DND-41 (cell line): Measurements from ENCODE around the gene PFAS.

ENCODE experiments used
- ATAC-seq: fragments of 200-7000 bp; cut with Tn5 transposase; 3 replicates; pipeline ENCODE4 v1.9.1; 2021; ENCODE audit warnings: low read depth; ENCODE audit not compliant: insufficient read depth
- DNase-seq: peaks from one replicate; pipeline ENCODE4 v3.0.0-alpha.2; 2020
- H2AFZ ChIP-seq: 2 replicates; pipeline ENCODE4 v1.6.0; 2012; ENCODE audit warnings: low read depth, low read length
- H3K27ac ChIP-seq: 2 replicates; pipeline ENCODE4 v1.5.1; 2012; ENCODE audit warnings: low read length, inconsistent platforms
- H3K27me3 ChIP-seq: fragments of 200-600 bp; sonication (generic); 2 replicates; pipeline ENCODE4 v1.6.0; 2012; ENCODE audit warnings: low read length, mild to moderate bottlenecking, inconsistent platforms; ENCODE audit not compliant: insufficient read depth, poor library complexity
- H3K36me3 ChIP-seq: 2 replicates; pipeline ENCODE4 v1.5.1; 2012; ENCODE audit warnings: low read length, inconsistent platforms; ENCODE audit not compliant: insufficient read depth
- H3K4me1 ChIP-seq: 2 replicates; pipeline ENCODE4 v1.5.1; 2012; ENCODE audit warnings: mild to moderate bottlenecking, low read length; ENCODE audit not compliant: insufficient read depth
- H3K4me2 ChIP-seq: 2 replicates; pipeline ENCODE4 v1.6.0; 2012; ENCODE audit warnings: mild to moderate bottlenecking, moderate library complexity, low read length, inconsistent platforms; ENCODE audit not compliant: insufficient read depth
- H3K4me3 ChIP-seq, 2 experiments: fragments of 200-600 bp in 1 of 2; shearing (Covaris generic) in 1 of 2; 2 replicates each; pipeline ENCODE4 v1.5.1; 2012 to 2016; ENCODE audit warnings: inconsistent platforms in 2 of 2, low read length in 2 of 2, mild to moderate bottlenecking in 2 of 2, low read depth in 1 of 2, moderate library complexity in 1 of 2
- H3K79me2 ChIP-seq: 2 replicates; pipeline ENCODE4 v1.6.0; 2012; ENCODE audit warnings: low read length, inconsistent platforms; ENCODE audit not compliant: insufficient read depth
- H3K9ac ChIP-seq: 2 replicates; pipeline ENCODE4 v1.6.0; 2012; ENCODE audit warnings: low read depth, mild to moderate bottlenecking, inconsistent platforms, low read length, moderate library complexity
- H3K9me3 ChIP-seq: 2 replicates; pipeline ENCODE4 v1.5.1; 2012; ENCODE audit warnings: low read length, moderate library complexity, mild to moderate bottlenecking, inconsistent platforms; ENCODE audit not compliant: insufficient read depth, severe bottlenecking
- H4K20me1 ChIP-seq: 2 replicates; pipeline ENCODE4 v1.6.0; 2012; ENCODE audit warnings: low read length; ENCODE audit not compliant: insufficient read depth
- CTCF ChIP-seq: IDR thresholded peaks from 2 replicates; pipeline ENCODE4 v1.5.1; 2012; ENCODE audit warnings: borderline replicate concordance, low read length, moderate library complexity, mild to moderate bottlenecking; ENCODE audit not compliant: poor library complexity, severe bottlenecking; ENCODE audit errors: extremely low read depth
- EZH2 ChIP-seq: IDR thresholded peaks from 3 replicates; pipeline ENCODE4 v1.6.1; 2012; ENCODE audit warnings: borderline replicate concordance, low read depth, mild to moderate bottlenecking, moderate library complexity, low read length, inconsistent platforms; ENCODE audit not compliant: severe bottlenecking

PFAS gene

GRCh38 chr17:8312726-8313600, 63.9 kb downstream of the PFAS start:
- no peaks in the 10 kb centered on the region for H3K36me3 ChIP-seq
- no peaks in the 10 kb centered on the region for H3K79me2 ChIP-seq
- H3K27ac ChIP-seq = no peak overlapping the region
- H3K9me3 ChIP-seq = no peaks in the 10 kb centered on the region
- H3K4me3 ChIP-seq = no peak overlapping the region
- H2AFZ ChIP-seq = no peak overlapping the region
- H3K4me1 ChIP-seq = no peaks in the 10 kb centered on the region
- peaks cover 7% of the 10 kb centered on the region for H3K27me3 ChIP-seq
- no peak overlapping the region for H3K4me2 ChIP-seq
- no peaks in the 10 kb centered on the region; the same call in 1 of the 2 replicates for H4K20me1 ChIP-seq
- ATAC-seq (no peak), DNase-seq (no peak)
- TF ChIP-seq CTCF (no peak), EZH2 (no peak)
- no peak overlapping the region for H3K9ac ChIP-seq

GRCh38 chr17:8314797-8315763, 66.0 kb downstream of the PFAS start:
- H4K20me1 ChIP-seq = no peaks in the 10 kb centered on the region; the same call in 1 of the 2 replicates
- no peak overlapping the region for H2AFZ ChIP-seq
- H3K36me3 ChIP-seq = no peaks in the 10 kb centered on the region
- no peak overlapping the region for H3K4me3 ChIP-seq
- no peak overlapping the region for H3K27ac ChIP-seq
- H3K4me1 ChIP-seq = no peaks in the 10 kb centered on the region
- H3K9me3 ChIP-seq = no peaks in the 10 kb centered on the region
- H3K4me2 ChIP-seq = no peak overlapping the region
- TF ChIP-seq CTCF (no peak), EZH2 (no peak)
- H3K79me2 ChIP-seq = no peaks in the 10 kb centered on the region
- DNase-seq = no peak
- H3K9ac ChIP-seq = no peak overlapping the region
- no peak for ATAC-seq
- H3K27me3 ChIP-seq = peaks cover 7% of the 10 kb centered on the region

- no peak for ATAC-seq
- TF ChIP-seq CTCF (no peak), EZH2 (no peak)
- H3K4me2 ChIP-seq = no peak overlapping the region
These were observed 66.7 kb downstream of the PFAS start for GRCh38 chr17:8315764-8316217.

More at GRCh38 chr17:8315764-8316217, 66.7 kb downstream of the PFAS start:
- Histone ChIP-seq H3K79me2 (no peaks in the 10 kb centered on the region), H4K20me1 (no peaks in the 10 kb centered on the region; the same call in 1 of the 2 replicates), H3K9me3 (no peaks in the 10 kb centered on the region), H3K27ac (no peak overlapping the region), H3K9ac (no peak overlapping the region), H3K4me1 (no peaks in the 10 kb centered on the region), H3K36me3 (no peaks in the 10 kb centered on the region), H3K4me3 (no peak overlapping the region), H3K27me3 (peaks cover 7% of the 10 kb centered on the region), H2AFZ (no peak overlapping the region)
- DNase-seq = no peak
